Left kidney (tissue), 2 donors: ENCODE data around the gene RAB11B. TPM values are rescaled to one million over a fixed set of nuclear protein-coding genes. Genes with fewer than 3 reads are reported as not detected.
"Not testable (repeated sequence)": the region's sequence is repeated elsewhere in the genome, so short reads cannot be mapped to it uniquely, and the experiment has no call there.

Experiments
- DNase-seq: peaks from one replicate; pipeline ENCODE4 v3.0.0-alpha.2; 2013
- polyA plus RNA-seq: library from polyadenylated mRNA; unstranded; fragments of 120-200 nt; gene quantifications from one replicate; pipeline ENCODE4 v1.2.1, GENCODE V29; 2013; ENCODE audit not compliant: insufficient read length

RAB11B gene
- polyA plus RNA-seq, 1 donor, result 137 TPM

DNA sequence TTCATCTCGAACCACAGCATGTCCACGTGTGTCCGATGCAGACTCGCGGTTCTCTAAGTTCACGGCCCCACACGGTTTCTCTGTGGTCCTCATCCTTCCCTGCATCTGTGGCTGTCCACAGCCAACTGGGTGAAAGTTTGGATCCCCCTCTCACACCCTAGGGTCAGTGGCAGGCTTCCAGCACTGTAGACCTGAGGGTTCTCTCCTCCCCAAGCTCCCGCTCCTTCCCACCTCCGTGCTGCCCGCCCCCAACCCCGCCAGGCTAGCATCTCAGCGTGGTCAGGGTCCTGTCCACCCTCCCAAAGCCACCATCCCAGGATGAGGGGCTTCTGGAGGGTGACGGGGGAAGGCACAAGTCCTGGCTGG lies 23.2 kb upstream of the RAB11B start:
- DNase-seq, result no peak

DNA sequence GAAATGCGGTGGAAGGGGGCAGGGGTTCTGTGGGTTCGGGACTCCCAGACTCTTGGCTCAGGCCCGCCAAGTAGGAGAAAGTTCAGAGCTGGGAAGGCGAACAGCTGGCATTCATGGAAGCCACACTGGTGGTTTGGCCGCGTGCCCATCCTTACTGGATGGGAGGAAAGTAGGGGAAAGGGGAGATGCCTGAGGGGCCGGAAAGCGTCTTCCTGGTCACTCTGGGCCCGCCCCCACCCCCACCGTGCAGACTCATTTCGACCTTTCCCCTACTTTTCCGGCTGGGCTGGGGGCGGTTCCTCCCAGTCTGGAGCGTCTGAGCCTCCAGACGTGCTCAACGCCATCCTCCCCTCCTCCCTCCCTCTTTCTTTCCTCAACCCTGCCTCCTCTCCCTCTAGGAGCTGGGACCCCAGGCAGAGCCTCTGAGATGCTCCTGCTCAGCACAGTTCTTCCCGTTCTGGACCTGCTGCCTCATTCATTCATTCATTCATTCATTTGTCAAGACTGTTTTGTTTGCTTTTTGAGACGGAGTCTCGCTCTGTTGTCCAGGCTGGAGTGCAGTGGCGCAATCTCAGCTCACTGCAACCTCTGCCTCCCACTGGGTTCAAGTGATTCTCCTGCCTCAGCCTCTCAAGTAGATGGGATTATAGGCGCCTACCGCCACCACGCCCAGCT lies 22.7 kb upstream of the RAB11B start:
- DNase-seq, result peak; percentile 93

DNA sequence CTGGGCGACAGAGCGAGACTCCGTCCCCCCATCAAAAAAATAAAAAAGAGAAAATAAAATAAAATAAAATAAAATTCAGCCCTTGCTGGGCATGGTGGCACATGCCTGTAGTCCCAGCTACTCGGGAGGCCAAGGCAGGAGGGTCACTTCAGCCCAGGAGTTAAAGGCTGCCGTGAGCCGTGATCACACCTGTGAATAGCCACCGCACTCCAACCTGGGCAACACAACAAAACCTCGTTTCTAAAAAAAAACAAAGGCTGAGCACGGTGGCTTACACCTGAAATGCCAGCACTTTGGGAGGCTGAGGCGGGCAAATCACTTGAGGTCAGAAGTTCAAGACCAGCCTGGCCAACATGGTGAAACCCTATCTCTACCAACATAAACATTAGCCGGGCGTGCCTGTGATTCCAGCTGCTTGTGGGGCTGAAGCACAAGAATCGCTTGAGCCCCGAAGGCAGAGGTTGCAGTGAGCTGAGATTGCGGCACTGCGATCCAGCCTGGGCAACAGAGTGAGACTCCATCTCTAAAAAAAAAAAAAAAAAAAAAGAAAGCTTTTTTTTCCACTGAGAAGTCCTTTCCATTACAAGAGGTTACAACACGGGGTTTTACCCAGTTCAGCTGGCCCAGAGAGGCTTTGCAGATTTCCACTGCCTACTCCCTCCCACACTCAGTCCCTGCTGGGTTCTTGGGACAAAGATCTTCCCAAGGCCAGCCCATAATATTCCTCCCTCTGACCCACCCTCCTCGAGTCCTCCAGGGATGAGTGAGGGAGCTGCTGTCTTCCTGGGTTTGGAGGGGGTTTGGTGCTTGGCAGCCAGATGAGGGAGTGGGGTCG lies 19.8 kb upstream of the RAB11B start:
- DNase-seq, result no peak

DNA sequence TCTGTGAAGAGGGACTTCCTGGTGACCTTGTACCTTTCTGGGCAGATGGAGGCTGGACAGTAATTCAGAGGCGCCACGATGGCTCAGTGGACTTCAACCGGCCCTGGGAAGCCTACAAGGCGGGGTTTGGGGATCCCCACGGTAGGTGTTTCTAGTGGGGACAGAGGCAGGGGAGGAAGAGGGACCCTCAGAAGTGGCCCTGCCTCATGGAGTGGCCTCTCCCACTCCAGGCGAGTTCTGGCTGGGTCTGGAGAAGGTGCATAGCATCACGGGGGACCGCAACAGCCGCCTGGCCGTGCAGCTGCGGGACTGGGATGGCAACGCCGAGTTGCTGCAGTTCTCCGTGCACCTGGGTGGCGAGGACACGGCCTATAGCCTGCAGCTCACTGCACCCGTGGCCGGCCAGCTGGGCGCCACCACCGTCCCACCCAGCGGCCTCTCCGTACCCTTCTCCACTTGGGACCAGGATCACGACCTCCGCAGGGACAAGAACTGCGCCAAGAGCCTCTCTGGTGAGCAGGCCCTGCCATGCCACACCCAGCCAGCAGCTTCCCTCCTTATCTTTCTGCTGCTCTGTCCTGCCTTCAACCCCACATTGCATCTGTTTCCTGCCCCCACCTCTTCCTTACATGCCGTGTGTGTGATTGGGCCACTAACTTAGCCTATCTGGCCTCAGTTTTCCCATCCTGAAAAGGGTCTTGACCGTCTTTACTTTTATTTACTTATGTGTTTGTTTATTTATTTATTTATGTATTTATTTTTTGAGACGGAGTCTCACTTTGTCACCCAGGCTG lies 19.0 kb upstream of the RAB11B start:
- no peak for DNase-seq

DNA sequence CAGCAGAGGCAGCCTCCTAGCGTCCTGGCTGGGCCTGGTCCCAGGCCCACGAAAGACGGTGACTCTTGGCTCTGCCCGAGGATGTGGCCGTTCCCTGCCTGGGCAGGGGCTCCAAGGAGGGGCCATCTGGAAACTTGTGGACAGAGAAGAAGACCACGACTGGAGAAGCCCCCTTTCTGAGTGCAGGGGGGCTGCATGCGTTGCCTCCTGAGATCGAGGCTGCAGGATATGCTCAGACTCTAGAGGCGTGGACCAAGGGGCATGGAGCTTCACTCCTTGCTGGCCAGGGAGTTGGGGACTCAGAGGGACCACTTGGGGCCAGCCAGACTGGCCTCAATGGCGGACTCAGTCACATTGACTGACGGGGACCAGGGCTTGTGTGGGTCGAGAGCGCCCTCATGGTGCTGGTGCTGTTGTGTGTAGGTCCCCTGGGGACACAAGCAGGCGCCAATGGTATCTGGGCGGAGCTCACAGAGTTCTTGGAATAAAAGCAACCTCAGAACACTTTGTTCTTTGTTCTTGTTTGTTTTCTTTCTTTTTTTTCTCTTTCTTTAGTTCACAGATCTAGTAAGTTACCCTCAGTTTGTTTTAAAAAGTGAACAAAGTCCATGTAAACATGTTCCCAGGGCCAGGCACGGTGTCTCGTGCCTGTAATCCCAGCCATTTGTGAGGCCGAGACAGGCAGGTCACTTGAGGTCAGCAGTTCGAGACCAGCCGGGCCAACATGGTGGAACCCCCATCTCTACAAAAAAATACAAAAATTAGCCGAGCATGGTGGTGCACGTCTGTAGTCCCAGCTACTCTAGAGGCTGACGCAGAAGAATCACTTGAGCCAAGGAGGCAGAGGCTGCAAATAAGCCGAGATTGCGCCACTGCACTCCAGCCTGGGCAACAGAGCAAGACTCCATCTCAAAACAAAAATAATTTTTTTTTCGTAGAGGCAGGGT lies 16.0 kb upstream of the RAB11B start:
- DNase-seq, result no peak

DNA sequence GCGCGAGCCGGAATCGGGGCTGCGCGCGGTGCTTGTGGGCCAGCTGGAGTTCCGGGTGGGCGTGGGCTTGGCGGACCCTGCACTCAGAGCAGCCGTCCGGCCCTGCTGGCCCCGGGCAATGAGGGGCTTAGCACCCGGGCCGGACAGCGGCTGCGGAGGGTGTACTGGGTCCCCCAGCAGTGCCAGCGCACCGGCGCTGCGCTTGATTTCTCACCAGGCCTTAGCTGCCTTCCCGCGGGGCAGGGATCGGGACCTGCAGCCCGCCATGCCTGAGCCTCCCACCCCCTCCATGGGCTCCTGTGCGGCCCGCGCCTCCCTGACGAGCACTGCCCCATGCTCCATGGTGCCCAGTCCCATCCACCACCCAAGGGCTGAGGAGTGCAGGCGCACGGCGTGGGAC lies 14.4 kb upstream of the RAB11B start:
- DNase-seq, result not testable (repeated sequence)

DNA sequence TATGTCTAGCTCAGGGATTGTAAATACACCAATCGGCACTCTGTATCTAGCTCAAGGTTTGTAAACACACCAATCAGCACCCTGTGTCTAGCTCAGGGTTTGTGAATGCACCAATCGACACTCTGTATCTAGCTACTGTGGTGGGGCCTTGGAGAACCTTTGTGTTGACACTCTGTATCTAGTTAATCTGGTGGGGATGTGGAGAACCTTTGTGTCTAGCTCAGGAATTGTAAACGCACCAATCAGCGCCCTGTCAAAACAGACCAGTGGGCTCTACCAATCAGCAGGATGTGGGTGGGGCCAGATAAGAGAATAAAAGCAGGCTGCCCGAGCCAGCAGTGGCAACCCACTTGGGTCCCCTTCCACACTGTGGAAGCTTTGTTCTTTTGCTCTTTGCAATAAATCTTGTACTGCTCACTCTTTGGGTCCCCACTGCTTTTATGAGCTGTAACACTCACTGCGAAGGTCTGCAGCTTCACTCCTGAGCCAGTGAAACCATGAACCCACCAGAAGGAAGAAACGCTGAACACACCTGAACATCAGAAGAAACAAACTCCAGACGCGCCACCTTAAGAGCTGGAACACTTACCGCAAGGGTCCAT lies 13.7 kb upstream of the RAB11B start:
- not testable (repeated sequence) for DNase-seq

DNA sequence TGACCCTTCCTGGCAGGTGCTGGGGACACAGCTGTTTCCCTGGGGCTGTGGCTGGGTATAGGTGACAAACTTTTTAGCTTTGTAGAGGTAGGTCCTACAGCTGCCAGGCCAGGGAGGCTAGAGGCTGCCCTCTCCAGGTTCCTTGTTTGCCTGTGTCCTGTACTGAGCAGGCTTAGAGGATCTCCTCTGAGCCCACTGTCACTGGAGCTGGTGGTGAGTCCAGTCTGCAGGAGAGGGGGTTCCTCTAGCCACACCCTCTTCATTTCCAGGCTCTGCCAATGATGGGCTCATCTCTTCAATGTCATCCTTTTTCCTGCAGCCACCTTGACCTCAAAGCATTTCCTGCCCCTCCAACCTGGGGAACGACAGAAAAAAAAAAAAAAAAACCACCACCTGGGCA lies 12.6 kb upstream of the RAB11B start:
- no peak for DNase-seq

DNA sequence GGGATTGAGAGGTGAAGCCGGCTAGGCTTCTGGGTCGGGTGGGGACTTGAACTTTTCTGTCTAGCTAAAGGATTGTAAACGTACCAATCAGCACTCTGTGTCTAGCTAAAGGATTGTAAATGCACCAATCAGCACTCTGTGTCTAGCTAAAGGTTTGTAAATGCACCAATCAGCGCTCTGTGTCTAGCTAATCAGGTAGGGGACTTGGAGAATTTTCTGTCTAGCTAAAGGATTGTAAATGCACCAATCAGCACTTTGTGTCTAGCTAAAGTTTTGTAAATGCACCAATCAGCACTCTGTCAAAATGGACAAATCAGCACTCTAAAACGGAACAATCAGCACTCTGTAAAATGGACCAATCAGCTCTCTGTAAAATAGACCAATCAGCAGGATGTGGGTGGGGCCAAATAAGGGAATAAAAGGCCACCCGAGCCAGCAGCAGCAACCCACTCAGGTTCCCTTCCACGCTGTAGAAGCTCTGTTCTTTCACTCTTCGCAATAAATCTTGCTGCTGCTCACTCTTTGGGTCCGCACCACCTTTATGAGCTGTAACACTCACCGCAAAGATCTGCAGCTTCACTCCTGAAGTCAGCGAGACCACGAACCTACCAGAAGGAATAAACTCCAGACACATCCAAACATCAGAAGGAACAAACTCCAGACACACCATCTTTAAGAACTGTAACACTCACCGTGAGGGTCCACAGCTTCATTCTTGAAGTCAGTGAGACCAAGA lies 10.8 kb upstream of the RAB11B start:
- DNase-seq, result not testable (repeated sequence)

DNA sequence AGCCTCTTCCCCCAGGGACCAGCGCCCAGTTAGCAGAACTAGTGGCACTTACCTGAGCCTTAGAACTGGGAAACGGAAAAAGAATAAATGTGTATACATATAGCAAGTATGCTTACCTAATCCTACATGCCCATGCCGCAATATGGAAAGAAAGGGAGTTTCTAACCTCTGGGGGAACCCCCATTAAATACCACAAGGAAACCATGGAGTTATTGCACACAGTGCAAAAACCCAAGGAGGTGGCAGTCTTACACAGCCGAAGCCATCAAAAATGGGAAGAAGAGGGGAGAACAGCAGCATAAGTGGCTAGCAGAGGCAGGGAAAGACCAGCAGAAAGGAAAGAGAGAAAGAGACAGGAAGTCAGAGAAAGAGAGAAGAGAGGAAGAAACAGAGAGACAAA lies 5.6 kb upstream of the RAB11B start:
- DNase-seq, result not testable (repeated sequence)

DNA sequence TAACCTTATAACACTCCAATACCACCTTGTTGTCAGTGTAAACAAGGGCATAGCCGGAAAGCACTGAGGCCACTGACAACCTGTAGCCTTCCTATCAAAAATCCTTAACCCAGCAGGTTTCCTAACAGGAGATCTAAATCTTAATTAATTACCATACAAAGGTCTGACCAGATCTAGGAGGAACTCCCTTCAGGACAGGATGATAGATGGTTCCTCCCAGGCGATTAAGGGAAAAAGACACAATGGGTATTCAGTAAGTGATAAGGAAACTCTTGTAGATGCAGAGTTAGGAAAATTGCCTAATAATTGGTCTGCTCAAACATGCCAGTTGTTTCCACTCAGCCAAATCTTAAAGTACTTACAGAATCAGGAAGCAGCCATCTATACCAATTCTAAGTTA lies 5.1 kb upstream of the RAB11B start:
- DNase-seq, result not testable (repeated sequence)

DNA sequence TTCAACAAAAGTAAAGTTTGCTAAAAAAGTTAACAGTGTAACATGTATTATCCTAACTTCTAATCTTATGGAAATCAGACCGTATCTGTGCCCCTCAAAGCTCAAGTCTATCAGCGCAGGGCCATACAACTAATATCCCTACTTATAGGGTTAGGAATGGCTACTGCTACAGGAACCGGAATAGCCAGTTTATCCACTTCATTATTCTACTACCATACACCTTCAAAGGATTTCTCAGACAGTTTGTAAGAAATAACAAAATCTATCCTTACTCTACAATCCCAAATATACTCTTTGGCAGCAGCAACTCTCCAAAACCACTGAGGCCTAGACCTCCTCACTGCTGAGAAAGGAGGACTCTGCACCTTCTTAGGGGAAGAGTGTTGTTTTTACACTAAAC lies 4.6 kb upstream of the RAB11B start:
- DNase-seq, result not testable (repeated sequence)

DNA sequence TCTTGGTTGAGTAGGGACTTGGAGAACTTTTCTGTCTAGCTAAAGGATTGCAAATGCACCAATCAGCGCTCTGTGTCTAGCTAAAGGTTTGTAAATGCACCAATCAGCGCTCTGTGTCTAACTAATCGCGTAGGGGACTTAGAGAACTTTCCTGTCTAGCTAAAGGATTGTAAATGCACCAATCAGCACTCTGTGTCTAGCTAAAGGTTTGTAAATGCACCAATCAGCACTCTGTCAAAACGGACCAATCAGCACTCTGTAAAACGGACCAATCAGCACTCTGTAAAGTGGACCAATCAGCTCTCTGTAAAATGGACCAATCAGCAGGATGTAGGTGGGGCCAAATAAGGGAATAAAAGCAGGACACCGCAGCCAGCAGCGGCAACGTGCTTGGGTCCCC lies 3.7 kb upstream of the RAB11B start:
- not testable (repeated sequence) for DNase-seq

DNA sequence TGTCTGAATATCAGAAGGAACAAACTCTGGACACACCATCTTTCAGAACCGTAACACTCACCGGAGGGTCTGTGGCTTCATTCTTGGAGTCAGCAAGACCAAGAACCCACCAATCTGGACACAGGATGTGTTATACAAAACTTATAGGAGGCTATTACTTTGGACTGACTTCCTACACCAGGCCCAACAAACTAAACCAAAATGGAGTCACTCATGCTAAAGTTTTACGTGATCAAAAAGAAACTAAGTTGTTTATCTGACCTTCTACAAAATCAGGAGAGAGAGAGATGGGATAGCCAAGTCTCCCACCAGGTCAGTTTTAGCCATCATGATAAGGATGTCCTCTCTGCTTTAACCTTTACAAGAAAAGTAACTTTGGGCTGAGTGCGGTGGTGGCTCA lies 3.2 kb upstream of the RAB11B start:
- DNase-seq, result no peak

DNA sequence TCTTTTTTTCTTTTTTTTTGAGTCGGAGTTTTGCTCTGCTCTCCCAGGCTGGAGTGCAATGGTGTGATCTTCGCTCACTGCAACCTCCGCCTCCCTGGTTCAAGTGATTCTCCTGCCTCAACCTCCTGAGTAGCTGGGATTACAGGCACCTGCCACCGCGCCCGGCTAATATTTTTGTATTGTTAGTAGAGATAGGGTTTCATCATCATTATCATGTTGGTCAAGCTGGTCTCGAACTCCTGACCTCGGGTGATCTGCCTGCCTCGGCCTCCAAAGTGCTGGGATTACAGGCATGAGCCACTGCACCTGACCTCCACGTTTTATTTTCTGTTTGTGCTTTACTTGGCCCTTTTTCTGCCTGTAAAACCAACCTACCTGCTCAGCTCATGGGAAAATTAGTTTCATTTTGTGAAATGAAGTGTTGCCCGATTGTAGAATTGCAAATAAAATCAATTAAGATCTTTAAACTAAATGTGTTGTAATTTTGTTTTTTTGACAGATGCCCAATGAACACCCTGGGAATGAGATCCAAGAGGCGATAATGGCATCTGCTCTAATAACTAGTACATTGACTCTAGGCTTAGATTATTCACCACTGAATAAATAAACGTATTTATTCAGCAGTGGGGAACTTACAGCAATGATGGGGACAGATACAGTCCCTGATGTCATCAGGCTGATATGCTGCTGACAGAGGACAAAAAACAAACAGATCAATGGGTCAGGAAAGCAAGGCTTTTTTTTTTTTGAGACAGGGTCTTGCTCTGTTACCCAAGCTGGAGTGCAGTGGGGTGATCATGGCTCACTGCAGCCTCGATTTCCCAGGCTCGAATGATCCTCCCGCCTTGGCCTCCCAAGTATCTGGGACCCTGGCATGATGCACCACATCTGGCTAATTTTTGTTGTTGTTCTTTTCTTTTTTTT lies 2.2 kb upstream of the RAB11B start:
- DNase-seq, result no peak

DNA sequence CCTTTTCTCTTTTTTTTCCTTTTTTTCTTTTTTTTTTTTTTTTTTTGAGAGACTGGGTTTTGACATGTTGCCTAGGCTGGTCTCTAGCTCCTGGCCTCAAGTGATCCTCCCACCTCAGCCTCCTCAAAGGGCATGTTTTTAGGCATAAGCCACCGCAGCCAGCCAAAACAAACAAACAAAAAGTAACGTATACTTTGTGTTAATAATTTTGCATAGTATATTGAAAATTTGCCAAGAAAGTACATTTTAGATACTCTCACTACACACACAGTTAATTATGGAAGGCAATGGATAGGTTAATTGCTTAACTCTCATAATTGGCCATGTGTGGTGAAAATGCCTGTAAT lies 1.6 kb upstream of the RAB11B start:
- DNase-seq, result no peak

DNA sequence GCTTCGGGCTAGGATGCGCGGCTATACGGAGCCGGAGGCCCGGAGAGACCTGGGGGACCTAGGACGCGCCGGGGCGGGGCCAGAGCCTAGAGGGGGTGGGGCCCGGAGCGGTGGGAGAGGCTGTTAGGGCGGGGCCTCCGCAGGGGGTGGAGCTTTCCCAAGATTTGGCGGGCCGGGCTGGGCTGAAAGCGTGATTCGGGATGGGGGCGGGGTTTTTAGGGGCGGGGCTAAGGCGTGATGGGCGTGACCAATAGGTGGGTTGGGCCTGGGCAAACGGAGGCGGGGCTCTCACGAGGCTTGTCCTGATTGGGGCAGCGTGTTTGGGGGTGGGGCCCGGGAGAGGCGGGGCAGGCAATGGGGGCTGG lies 439 bp downstream of the RAB11B start:
- DNase-seq, result peak; percentile 89

DNA sequence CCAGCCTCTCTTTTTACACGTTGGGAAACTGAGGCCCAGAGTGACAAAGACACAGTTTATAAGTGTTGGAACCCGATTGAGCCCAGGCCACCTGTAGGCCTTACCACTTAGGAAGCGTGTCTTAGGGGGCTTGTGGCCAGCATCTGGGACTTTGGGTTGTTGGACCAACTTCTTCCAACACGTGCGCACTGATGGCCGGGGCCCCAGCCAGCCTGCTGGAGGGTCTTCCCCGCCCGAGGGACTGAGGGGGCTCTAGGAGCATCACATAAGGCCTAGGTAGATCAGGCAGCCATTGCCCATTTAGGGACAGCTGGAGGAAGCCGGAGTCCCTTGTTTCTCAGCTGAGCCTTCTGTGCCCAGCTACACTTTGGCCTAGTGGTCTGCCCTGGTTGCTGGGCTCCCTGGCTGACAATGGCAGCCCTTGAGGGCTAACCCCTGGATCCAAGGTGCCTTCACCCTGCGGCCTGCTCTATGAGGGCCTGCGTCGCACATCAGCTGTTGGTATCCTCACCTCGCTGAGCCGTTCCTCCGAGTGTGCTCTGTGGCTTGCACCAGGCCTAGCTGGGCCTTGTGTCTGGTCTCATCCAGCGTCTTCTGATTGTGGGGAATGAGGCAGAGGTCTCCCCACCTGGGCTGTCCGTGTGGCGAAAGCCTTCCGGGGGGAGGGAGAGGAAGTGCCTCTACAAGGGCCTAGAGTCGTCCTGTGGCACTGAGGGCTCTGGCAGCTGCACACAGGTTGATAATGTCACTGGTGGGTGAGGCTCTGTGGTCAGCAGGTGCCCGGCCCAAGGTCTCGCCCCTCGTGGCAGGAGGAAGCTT lies 1.2 kb downstream of the RAB11B start:
- DNase-seq, result no peak
